ENCODE results near the gene CATSPERD. TPM values are rescaled to one million over a fixed set of nuclear protein-coding genes. Genes with fewer than 3 reads are reported as not detected.
"Not testable (repeated sequence)": the region's sequence is repeated elsewhere in the genome, so short reads cannot be mapped to it uniquely, and the experiment has no call there.

CATSPERD gene
- total RNA-seq, 1 donor from 2014 or later, result not detected

- no peak for DNase-seq
- ATAC-seq (ENCODE audit: poor library complexity), result no peak
- intact Hi-C loops (cut with DNase I), result no loop called here
Observed at GRCh38 chr19:5696196-5697021, 24.0 kb upstream of the CATSPERD start.

DNA sequence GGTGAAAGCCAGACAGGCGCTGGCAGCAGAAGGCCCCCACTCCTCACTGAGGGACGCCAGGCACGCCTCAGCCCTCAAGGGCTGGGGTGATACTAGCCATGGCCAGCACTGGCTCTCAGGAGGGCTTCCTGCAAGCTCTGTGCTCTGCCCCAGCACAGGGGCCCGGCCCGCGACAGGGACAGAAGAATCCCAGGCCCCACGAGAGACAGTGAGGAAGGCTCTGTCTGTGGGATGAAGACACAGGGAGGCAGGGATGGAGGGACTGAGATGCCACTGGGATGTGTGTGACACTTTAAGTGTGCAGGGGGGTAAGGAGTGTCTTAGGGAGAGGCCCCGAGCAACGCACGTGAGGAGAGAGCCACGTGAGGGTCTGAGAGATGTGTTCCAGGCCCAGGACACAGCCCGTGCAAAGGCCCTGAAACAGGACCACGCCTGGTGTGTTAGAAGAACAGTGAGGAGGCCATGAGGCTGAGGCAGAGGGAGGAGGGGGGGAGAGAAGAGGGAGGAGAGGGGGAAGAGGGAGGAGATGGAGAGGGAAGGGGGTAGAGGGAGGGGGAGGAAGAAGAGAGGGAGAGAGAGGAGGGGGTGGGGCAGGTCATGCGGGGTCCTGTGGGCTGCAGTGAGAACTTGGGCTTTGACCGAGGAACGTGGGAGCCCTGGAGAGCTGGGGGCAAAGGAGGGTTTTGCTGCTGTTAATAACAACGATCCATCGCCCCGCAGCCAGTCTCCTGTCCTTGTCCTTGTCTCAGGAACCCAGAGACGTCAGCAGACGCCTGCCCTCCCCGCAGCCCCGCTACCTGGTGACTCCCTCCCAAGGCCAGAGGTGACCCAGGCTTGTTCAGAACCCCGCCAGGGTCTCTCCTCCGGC lies 23.2 kb upstream of the CATSPERD start:
- ATAC-seq (ENCODE audit: poor library complexity) (no peak), DNase-seq (no peak)
- intact Hi-C loops (cut with DNase I), result no loop called here

- ATAC-seq (ENCODE audit: poor library complexity) (no peak), DNase-seq (no peak)
- intact Hi-C loops (cut with DNase I), result no loop called here
Observed at GRCh38 chr19:5697890-5698634, 22.4 kb upstream of the CATSPERD start.

DNA sequence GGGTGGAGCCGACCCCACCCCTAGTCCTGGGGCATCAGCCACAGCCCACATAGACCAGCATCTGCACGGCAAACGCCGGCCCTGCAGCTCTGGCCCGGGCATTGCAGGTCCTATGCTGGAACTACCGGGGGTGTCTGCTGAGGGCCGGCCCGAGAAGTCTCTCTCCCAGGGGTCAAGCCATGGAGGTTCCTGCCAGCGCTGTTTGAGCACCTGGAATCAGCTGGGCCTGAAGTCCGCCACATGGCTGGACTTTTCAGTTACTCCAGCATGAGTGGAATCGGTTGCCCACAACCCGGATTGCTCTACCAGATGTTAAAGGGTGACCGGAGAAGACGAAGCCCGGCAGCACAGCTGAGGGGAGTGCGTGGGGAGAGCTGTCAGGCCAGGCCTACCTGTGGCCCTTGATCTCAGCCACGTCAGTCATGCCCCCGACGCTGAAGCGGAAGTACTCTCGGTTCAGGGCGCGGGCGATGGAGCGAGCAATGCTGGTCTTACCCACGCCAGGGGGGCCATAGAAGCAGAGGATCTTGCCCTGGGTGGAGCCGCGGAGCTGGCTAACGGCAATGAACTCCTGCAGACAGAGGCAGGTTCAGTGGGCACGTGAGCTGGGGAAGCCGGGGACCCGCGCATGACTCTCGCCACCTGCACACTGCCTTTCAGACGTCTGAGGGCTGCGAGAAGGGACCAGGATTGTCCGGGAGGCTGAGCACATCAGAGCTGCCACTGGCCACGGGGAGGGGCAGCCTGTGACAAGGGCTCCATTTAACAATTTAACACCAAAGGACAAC lies 21.6 kb upstream of the CATSPERD start:
- no peak for ATAC-seq (ENCODE audit: poor library complexity)
- no peak for DNase-seq
- intact Hi-C loops (cut with DNase I), result no loop called here

- intact Hi-C loops (cut with DNase I), result no loop called here
- no peak for ATAC-seq (ENCODE audit: poor library complexity)
- no peak for DNase-seq
Observed at GRCh38 chr19:5700455-5701092, 19.9 kb upstream of the CATSPERD start.

- ATAC-seq (ENCODE audit: poor library complexity); intact Hi-C loops (cut with DNase I); DNase-seq: not testable (repeated sequence)
Observed at GRCh38 chr19:5702053-5702410, 18.4 kb upstream of the CATSPERD start.

DNA sequence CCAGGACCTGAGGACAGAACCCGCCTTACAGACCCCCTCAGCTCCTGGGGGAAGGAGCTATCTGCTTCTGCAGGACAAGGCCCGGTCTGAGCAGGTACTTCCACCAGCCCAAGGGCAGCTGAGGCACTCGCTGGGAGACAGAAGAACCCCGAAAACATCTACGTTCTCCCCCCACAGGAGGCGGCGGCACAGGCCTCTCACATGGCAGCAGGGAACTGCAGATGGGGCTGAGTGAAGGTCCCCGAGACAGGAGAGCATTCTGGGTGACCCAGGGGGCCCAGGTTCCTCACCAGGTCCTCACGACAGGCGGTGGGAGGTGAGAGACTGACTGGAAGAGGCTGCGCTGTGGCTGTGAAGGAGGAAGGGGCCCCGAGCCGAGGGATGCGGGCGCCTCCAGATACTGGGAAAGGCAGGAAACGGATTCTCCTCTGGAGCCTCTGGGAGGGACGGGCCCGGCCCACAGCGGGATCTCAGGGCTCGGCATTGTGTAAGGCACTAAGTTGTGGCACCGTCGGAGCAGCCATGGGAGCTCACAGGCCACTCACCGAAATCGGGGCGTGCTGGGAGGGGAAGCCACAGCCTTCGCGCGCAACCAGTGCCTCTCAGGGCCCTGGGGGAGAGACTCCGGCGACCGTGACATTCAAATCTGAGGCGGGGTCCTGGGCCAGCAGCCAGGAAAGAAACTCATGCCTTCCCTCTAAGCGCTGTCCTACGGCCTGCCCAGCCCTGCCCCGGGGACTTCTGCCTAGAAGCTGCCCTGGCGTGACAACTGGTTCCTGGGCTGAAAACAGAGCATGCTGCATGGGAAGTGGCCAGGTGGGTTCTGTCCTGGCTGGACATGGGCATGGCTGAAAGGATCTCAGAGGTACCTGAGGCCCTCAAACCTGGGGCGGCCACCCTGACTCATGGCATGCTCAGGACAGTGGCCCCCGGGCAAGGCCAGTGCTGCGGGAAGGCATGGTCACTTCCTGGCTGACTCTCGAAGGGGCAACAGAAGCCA lies 16.3 kb upstream of the CATSPERD start:
- intact Hi-C loops (cut with DNase I), result no loop called here
- DNase-seq (no peak), ATAC-seq (ENCODE audit: poor library complexity) (no peak)

GRCh38 chr19:5705552-5705951 lies 14.9 kb upstream of the CATSPERD start:
- intact Hi-C loops (cut with DNase I), result no loop called here
- no peak for ATAC-seq (ENCODE audit: poor library complexity)
- no peak for DNase-seq

GRCh38 chr19:5706876-5707573 lies 13.4 kb upstream of the CATSPERD start:
- DNase-seq (no peak), ATAC-seq (ENCODE audit: poor library complexity) (no peak)
- intact Hi-C loops (cut with DNase I), result no loop called here

- no peak for ATAC-seq (ENCODE audit: poor library complexity)
- DNase-seq, result no peak
Observed at GRCh38 chr19:5707576-5708575, 12.6 kb upstream of the CATSPERD start.

DNA sequence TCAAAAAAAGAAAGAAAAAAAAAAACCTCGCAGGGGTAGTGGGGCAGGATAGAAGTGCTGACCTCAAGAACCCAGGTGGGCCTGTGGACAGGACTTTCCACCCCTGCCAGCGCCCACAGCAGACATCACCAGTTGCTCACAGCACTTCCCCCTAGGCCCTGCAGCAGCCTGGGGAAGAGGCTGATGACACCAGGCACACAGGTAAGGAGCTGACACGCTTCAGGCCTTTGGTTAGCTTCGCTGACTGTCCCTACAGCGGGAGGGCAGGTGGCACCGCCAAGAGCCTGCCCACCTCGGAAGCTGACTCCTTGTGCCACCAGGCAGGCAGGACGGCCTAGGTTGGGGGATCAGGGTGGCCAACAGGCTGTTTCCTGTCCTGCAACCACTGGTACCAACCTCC lies 9.4 kb upstream of the CATSPERD start:
- DNase-seq (no peak), ATAC-seq (ENCODE audit: poor library complexity) (no peak)
- intact Hi-C loops (cut with DNase I), result no loop called here

More at GRCh38 chr19:5707576-5708575, 12.6 kb upstream of the CATSPERD start:
- intact Hi-C loops (cut with DNase I), result no loop called here

- ATAC-seq (ENCODE audit: poor library complexity) (no peak), DNase-seq (no peak)
- intact Hi-C loops (cut with DNase I), result no loop called here
Observed at GRCh38 chr19:5711713-5712161, 8.7 kb upstream of the CATSPERD start.

DNA sequence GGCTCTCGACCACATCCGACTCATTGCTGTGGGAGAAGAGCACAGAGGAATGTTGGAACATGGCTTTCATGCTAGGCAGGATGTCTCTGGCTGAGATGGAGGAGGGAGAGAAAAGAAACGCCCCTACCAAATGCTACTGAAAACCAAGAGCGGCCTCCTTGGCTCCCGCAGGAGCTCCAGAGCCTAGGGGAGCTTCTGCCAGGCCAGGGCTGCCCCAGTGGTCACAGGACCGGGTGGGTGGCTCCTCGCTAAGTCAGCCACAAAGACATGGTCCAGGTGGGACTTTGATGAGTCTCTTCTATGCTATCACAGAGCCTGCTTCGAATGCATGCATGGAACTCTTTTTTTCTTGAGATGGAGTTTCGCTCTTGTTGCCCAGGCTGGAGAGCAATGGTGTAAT lies 7.2 kb upstream of the CATSPERD start:
- ATAC-seq (ENCODE audit: poor library complexity) (no peak), DNase-seq (no peak)
- intact Hi-C loops (cut with DNase I), result no loop called here

GRCh38 chr19:5714816-5715215 lies 5.6 kb upstream of the CATSPERD start:
- intact Hi-C loops (cut with DNase I), result no loop called here
- DNase-seq (no peak), ATAC-seq (ENCODE audit: poor library complexity) (no peak)

All from Right ventricle myocardium superior (tissue), 1 donor.